Activated T-cell treated with anti-CD3 and anti-CD28 coated beads, Interleukin-2, amount 50 U/mL, for 48 hours (primary cell): Measurements from ENCODE around the gene SCTR.

Experiments
- DNase-seq, 2 experiments: peaks; one replicate each; pipeline ENCODE4 v3.0.0-alpha.2; 2020

The SCTR gene

DNA sequence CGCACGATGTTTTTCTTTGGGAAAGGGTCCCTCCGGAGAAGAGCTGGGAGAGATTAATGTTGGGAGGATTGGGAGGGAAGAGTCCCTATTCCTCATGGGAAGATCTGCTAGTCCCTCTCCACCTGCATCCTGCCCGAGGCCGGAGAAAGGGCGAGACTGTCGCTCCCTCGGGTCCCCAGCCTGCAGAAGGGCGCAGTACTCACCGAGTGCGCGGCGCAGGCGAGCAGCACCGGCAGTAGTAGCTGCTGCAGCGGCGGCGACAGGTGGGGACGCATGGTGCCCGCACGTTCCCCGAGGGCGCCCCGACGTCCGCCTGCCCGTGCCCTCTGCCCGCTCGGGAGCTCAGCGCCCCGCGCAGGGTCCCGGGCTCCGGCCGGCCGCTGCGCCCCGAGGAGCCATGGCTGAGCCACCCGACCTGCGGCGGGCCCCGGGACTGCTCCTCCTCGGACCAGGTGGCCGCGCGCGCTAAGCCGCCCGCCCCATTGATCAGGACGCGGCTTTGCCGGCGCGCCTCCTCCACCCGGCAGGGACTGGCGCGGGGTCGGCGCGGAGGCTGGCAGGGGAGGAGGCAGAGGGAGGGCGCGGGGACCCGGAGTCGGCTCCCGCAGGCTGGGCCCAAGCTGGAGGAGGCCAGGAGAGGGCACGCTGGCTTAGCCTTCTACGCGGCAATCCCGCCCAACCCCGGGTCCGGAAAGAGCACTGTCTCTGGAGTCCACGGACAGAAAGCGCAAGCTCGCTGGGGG is at the start of gene SCTR:
Gene SCTR (minus strand): TSS at position 532 of the 743 bp plus-strand sequence. CDS start 257 bp downstream, at position 275.
- DNase-seq: no peak

DNA sequence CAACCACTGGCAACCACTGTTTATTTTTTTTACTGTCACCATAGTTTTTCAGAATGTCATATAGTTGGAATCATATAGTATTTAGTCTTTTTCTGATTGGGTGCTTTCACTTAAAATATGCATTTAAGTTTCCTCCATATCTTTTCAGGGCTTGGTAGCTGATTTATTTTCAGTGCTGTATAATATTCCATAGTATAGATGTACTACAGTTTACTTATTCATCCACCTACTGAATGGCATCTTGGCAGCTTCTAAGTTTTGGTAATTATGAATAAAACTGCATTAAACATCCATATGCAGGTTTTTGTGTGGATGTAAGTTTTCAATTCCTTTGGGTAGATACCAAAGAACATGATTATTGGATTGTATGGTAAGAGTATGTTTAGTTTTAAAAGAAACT is 43.0 kb upstream of the SCTR start:
- no peak for DNase-seq

DNA sequence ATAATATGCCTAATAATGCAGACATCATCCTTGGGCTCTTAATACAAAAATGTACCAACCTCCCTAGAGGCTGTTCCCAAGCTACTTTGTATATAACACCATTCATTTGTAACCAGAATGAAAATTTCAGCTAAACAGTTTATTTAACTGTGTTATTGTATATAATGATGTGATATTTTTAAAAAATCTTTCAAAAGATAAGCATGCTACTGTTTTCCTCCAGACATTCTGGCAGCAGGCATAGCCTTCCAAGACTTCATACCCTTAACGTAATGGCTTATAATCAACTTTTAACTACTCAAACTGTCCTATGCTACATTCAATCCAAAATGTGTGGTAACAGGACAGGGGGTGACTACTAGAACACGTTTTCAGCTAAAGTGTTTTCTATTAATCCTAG is 41.2 kb upstream of the SCTR start:
- no peak for DNase-seq

DNA sequence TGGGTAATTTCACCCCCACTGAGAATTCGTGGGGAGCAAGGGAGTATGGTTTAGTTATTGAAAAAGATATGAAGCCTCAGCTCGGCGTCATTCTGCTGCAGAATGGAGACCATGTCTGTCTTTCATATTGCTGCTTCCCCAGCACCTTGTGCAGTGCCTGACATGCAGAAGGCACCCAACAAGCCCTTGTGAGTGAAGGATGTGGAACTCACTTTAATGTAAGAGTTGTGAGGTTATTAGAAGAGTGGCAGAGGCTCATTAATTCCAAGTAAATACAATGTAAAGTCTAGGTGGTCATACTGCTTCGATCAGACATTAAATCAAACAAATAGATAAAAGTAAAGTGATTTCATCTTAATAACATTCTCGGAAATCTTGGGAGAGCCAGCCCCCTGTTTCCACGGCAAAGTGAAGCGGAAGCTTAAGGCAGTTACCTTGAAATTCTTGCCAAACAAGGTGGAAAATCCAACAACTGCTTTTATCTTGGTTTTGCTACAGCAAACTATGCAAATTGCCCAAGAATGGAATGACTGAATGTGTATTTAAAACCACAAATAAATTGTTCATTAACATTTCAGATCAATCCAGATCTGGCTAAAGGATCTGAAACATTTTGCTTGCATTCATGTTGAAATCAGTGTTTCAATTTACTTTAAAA is 29.5 kb upstream of the SCTR start:
- no peak for DNase-seq

DNA sequence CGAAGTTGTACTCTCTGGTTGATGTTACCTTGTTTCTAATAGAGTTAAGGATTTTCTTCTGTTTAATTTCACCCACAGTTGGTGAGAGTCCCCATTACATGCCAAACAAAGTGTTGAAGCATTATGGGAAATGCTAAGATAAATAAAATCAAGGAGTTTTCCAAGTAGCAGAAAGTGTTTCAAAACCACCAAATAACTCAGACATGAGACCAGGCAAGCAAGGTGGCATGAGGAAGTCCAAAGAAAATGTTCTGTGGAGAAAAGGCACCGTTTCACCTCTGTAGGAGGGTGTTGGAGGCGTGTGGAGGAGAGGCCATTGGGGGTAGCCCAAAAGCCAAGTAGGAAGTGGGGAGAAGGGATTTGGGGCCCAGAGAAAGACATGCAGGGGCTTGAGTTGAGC is 28.6 kb upstream of the SCTR start:
- no peak for DNase-seq

- DNase-seq: no peak
Observed at GRCh38 chr2:119550856-119551255, 26.6 kb upstream of the SCTR start.

DNA sequence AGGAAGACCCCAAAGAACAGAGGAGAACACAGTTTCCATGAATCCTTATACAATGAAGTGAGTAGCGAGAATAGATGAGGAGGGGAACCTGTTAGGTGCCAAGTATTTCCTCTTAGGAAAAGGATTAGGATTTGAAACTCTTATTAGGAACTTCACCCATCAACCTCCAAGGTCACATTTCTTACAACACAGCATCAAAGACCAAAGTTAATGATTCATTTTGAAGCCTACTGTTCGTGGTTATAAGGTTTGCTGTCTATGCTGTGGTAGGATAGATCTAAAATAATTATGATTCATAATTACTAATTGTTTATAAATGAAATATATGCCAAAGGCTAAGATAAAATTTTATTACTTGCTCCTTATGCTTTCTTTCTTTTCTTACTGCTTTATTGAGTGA is 26.1 kb upstream of the SCTR start:
- no peak for DNase-seq

DNA sequence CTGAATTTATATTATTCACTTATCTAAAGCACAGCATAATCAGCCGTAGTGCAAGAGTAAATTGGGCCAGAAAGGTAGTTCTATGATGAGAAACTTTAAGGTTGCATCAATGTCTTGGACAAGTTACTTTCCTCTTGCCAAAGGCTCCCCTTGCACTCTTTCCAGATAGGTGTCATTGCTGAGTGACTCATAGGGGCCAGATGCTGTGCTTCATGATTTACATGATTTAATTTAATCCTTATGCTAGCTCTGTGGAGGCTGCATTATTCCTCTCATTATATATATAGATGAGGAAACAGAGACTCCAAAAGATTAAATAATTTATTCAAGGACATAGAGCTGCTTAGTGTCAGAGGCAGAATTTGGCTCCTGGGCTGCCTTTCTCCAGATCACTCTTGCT is 25.0 kb upstream of the SCTR start:
- DNase-seq: no peak

- DNase-seq: no peak
Observed at GRCh38 chr2:119548516-119549120, 24.3 kb upstream of the SCTR start.

- DNase-seq: no peak
Observed at GRCh38 chr2:119546447-119546767, 22.1 kb upstream of the SCTR start.

DNA sequence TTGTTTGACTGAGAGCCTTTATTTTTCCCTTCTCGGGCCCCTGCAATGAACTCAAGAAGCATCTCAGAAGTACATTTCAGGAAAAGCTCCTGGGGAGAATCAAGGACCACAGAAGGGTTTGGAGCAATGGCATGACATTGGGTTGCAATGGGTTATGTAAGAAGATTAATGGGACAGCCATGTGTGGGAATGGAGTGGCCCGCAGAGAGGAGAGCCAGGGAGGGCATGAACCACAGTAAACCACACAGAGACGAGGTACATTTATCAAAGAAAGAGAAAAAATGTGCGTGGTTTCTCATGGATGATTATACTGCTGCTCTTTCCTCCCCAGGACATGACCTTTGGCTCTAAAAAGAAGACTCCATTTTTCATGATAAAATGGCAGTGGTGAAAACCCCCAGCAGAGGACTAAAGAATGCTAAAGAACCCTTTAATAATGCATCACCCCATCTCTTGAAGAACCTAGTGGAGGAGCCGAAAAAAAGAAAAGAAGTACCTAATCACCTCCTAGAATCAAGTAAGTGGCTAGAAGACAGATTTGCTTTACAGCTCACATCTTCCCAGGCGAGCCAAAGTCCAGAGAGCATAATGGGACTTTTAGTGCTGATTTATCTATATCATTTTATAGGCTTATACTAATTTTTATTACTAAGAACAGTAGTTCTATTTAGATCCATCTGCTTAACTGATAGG is 21.6 kb upstream of the SCTR start:
- DNase-seq: no peak

DNA sequence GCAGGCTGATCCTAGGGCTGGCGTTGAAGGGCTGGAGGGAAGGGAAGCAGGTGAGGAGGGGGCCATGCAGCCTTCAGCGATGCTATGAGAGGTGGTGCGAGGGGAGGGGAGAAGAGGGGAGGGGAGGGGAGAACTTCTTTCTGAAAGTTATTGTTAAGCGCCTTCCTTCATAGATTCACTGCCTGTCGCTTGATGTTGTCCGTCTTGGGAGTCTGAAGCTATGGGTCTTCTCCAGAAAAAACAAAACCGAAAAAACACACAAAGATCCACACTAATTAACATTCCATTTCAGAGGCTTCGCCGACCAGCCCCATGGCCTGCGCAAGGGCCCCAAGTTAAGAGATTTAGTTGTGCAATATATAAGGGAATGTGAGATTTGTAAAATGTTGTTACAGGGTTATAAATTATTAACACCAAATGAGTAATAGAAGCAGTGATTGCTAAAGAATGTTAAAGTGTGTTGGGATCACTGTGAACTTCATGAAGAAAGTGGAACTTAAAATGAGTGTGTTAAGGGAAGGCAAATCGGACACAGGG is 20.7 kb upstream of the SCTR start:
- DNase-seq: no peak

GRCh38 chr2:119544075-119544938 is 20.0 kb upstream of the SCTR start, which contains the start of gene CFAP221:
TSS of gene CFAP221 (plus strand) at chr2:119544449. CDS start at chr2:119546132, 1,683 bp downstream.
- DNase-seq: peak; percentile 75 to 78

GRCh38 chr2:119541476-119541875 is 17.2 kb upstream of the SCTR start:
- DNase-seq: no peak

DNA sequence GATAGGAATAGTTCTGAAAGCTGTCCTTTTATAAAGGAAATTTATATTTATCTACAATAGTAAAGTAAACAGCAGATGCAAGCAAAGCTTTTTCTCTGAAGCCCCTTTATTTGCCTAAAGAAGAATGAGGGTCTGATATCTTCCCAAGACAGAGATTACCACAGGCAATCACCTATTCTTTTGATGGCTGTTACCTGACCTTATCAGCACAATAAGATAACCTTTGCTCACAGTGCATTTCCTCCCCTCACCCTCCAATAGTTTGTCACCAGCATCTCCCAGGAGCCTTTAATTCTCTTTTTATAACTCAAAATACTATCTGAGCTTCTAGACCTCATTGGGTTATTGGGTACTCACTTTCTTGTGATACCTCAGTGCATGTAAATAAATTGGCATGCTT is 13.5 kb upstream of the SCTR start:
- DNase-seq: no peak

- no peak for DNase-seq
Observed at GRCh38 chr2:119536707-119537106, 12.4 kb upstream of the SCTR start.

DNA sequence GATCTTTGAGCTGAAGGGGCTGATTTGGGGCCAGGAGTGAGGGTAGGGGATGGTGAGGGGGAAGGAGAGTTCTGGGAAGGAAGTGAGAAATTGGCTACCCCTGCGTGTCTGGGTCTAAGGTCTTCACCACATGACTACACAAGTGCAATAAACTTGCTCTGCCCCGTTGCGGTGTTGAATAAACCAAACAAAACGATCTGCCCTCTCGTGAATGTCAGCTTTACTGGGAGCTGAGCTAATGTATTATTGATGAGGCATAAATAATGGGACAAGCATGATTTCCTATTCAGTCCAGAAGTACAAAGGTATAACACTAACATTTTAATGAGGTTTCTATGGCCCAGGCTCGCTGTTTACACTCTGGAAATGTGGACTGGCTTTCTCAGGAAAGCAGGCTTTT is 11.9 kb upstream of the SCTR start:
- DNase-seq: no peak

DNA sequence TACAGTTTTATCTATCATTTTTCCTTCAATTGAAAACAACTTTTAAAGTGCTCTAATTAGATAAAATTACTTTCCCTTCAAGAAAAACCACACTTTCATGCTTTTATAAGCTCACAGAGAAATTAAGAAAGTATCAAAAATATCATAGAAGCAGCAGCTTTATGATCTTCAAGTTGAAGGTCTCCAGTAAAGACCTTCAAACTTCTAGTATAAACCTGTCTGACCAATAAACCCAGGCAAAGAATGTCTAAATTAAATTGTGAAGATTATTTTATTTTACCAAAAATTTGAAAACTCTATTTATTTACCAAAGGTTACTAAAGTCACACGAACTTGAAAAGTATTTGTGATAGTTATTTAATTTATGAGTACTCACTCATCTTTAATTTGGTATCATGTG is 9.3 kb upstream of the SCTR start:
- no peak for DNase-seq

- no peak for DNase-seq
Observed at GRCh38 chr2:119531292-119531691, 7.0 kb upstream of the SCTR start.

DNA sequence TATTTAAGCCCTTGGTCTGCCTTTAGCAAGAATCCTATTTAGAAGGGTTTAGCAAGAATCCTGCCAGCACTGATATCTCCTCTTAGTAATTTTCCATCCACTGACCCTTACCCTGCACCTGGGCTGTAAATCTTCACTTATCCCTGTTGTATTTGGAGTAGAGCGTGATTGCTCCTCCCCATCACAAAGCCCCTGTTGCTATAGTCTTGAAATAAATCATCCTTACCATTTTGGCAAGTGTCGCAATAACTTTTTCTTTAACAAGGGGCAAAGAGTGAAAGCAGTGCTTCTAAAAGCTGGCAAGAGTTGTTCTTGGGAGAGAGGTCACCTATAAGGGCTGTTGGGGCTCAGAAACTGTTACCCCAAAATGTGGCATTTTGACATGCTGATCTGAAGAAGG is 3.7 kb upstream of the SCTR start:
- DNase-seq: no peak

DNA sequence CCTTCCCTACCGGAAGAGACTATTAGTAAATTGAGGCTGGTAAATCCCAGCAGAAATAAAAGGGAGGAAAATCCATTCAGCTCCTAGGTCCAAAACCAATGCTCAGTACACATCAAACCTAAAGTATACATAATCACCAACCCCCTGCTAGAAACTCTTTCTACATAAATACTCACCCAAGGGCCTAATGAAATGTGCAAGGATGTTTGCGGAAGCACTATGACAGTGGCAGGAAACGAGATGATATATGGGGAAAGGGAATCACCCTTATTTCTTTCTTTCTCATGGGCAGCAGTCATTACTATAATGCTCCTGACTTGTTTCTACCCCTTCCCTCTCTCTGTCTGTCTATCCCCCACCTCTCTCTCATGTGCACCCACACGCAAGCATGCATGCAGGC is 1.3 kb upstream of the SCTR start:
- DNase-seq: no peak

DNA sequence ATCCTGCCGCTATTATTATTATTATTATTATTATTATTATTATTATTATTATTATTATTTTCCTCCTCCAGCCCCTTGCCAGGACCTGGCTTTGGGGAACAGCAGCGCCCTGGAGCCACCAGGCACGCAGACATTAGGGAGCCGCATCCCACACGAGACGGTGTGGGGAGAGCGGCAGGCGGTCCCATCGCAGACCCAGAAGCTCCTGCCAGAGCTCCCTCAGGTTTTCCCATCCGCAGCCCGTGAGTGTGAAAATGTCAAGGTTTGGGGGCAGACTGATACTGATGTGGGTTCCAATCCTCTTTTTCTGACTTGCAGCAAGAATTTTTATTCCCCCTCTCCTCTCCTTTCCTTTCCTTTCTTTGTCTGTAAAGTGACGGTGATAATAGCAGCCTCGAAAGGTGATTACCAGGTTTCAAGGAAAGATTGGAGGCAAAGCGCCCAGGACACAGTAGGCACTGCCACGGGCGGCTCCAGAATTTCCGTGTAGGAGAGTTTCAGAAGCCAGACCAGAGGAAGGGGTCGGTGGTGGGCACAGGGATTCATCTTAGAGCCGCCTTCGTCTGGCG is 816 bp downstream of the SCTR start:
- DNase-seq: no peak
